Left forelimb (tissue), 1 donor: ENCODE data around the gene MPRIP.
"Not testable (repeated sequence)": the region's sequence is repeated elsewhere in the genome, so short reads cannot be mapped to it uniquely, and the experiment has no call there.

Experiments
- DNase-seq: peaks from one replicate; pipeline ENCODE4 v3.0.0-alpha.2; 2018; ENCODE audit warnings: low spot score

MPRIP gene

GRCh38 chr17:17127730-17128291 lies 85.6 kb downstream of the MPRIP start:
- DNase-seq, result no peak

GRCh38 chr17:17128476-17129075 lies 86.3 kb downstream of the MPRIP start:
- DNase-seq, result no peak

- no peak for DNase-seq
Observed at GRCh38 chr17:17129466-17129865, 87.2 kb downstream of the MPRIP start.

- DNase-seq, result no peak
Observed at GRCh38 chr17:17130077-17130844, 88.0 kb downstream of the MPRIP start.

GRCh38 chr17:17131839-17132238 lies 89.6 kb downstream of the MPRIP start:
- no peak for DNase-seq

- DNase-seq, result no peak
Observed at GRCh38 chr17:17132746-17133145, 90.5 kb downstream of the MPRIP start.

GRCh38 chr17:17134051-17134956 lies 92.0 kb downstream of the MPRIP start:
- no peak for DNase-seq

GRCh38 chr17:17134957-17135333 lies 92.7 kb downstream of the MPRIP start:
- no peak for DNase-seq

- DNase-seq, result not testable (repeated sequence)
Observed at GRCh38 chr17:17136221-17136620, 94.0 kb downstream of the MPRIP start.

- DNase-seq, result no peak
Observed at GRCh38 chr17:17137731-17138585, 95.7 kb downstream of the MPRIP start.

- DNase-seq, result no peak
Observed at GRCh38 chr17:17139972-17140589, 97.8 kb downstream of the MPRIP start.

- no peak for DNase-seq
Observed at GRCh38 chr17:17140590-17140980, 98.3 kb downstream of the MPRIP start.

- DNase-seq, result no peak
Observed at GRCh38 chr17:17141279-17141678, 99.0 kb downstream of the MPRIP start.

GRCh38 chr17:17141860-17142552 lies 99.7 kb downstream of the MPRIP start:
- DNase-seq, result no peak

- DNase-seq, result no peak
Observed at GRCh38 chr17:17142556-17142955, 100.3 kb downstream of the MPRIP start.

- no peak for DNase-seq
Observed at GRCh38 chr17:17143501-17143900, 101.2 kb downstream of the MPRIP start.

- DNase-seq, result no peak
Observed at GRCh38 chr17:17144061-17144460, 101.8 kb downstream of the MPRIP start.

GRCh38 chr17:17144916-17145665 lies 102.8 kb downstream of the MPRIP start:
- DNase-seq, result no peak

GRCh38 chr17:17146786-17147406 lies 104.6 kb downstream of the MPRIP start:
- DNase-seq, result no peak
